GM19023 (cell line): Measurements from ENCODE around the gene LONP1.
"Not testable (repeated sequence)": the region's sequence is repeated elsewhere in the genome, so short reads cannot be mapped to it uniquely, and the experiment has no call there.

Experiments
- ATAC-seq: cut with Tn5 transposase; IDR thresholded peaks from one replicate; pipeline ENCODE4 v1.9.1; 2021; ENCODE audit warnings: mild to moderate bottlenecking, moderate library complexity; ENCODE audit not compliant: unreplicated experiment

The LONP1 gene

DNA sequence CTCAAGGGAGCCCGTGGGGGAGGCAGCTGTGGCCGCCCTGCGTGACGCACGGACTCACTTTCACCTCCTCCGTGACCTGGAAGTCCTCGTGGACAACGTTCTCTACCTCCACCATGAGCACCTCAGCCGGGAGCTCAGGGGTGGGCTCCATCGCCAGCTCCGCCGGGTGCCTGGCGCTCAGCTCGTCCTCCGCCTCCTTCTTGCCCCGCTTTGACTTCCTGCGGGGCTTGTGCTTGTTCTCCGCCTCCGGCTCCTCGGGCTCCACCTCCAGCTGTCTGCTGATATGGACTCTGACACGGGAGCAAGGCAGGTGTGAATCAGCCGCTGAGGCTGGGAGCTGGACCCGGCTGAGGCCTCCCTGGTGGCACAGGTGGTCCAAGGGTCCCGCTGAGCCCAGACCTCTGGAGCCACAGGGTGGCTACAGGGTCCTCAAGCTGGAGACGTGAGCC is 8.2 kb downstream of the LONP1 start:
- no peak for ATAC-seq

DNA sequence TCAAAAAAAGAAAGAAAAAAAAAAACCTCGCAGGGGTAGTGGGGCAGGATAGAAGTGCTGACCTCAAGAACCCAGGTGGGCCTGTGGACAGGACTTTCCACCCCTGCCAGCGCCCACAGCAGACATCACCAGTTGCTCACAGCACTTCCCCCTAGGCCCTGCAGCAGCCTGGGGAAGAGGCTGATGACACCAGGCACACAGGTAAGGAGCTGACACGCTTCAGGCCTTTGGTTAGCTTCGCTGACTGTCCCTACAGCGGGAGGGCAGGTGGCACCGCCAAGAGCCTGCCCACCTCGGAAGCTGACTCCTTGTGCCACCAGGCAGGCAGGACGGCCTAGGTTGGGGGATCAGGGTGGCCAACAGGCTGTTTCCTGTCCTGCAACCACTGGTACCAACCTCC is 8.9 kb downstream of the LONP1 start:
- no peak for ATAC-seq

DNA sequence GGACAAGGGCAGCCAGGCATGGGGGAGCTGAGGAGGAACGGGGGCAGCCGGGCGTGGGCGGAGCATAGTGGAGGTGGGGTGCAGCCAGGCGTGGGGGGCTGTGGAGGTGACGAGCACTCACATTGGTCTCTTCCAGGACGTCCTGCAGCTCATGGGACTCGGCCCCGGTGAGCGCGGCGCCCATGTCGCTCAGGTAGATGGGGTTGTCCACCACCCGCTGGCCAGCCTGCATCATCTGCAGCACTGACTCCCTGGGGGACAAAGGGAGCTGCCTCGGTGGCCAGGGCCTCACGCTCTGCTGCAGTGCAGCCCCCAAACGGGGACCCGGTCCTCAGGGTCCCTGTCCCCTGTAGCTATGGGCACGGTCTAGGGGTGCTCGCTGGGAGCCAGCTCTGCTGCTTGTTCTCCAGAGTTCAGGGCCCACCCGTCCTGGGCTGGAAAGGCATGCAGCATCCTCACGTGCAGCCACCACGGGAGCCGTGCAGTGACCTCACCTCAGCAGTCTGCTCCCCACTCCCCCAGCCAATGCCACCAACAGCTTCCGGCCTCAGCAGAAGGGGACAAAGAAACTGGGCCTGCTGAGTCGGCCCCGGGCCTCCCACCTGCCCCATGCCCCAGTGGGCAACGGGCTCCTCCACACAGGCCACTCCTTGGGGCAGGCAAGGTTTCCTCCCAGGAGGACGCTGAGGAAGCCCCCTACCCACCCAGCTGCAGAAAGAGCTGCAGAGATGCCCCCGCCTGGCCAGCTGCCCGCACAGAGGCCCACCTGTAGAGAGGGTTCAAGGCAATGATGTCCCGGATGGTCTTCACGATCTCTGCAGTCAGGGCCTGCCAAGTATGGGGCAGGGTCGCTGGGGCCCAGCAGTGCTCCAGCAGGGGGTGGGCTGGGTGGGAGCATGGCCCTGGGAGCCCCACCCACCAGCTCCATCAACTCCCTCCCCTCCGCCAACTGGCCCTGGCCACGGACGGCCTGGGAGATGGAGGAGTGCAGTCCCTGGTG is 12.1 kb downstream of the LONP1 start:
- ATAC-seq = no peak

DNA sequence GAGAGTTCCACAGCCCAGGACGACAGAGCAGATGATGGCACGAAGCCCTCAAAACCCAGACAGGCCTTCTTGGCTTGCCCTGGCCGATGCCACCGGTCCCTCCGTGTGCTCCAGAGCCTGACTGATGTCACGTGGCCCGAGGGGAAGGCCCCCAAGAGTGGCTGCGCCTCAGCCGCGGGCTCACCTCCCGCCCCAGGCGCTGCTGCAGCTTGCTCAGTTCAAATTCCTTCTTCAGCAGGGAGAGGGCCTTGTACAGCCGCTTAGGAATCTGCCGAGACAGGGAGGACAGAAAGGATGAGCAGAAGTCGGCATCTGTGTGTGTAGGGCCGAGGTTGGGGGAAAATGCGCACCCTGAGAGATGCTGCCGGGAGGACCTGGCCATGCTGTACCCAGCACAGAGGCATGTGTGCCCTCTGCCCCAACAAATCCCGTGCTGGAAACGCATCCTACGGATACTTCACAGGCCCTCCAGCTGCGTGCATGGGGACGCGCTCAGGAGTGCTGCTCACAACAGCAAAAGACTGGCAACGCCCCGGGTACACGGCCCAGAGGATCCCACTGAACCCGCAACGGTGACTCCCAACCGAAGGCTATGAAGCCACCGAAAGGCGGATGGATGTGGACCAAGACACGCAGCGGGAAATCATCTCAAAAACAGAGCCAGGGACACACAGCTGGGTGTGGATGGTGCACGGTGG is 12.9 kb downstream of the LONP1 start:
- ATAC-seq = no peak

DNA sequence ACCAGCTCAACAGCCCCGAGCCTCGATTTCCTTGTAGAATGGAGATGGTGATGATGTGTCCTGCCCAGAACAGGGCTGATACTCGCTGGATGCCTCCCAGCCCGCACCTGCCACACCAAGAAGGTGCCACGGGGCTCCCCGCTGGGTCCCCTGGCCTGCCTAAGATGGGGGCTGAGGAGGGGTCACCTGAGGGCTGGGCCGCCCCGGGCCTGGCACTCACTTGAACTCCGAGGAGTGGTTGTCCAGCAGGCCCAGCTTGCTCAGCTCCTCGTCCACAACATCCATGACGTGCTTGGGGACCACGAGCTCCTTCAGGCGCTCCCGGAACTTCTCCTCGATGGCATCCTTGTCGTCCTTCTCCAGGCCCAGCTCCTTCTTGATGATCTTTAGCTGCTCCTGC is 14.4 kb downstream of the LONP1 start:
- ATAC-seq = no peak

DNA sequence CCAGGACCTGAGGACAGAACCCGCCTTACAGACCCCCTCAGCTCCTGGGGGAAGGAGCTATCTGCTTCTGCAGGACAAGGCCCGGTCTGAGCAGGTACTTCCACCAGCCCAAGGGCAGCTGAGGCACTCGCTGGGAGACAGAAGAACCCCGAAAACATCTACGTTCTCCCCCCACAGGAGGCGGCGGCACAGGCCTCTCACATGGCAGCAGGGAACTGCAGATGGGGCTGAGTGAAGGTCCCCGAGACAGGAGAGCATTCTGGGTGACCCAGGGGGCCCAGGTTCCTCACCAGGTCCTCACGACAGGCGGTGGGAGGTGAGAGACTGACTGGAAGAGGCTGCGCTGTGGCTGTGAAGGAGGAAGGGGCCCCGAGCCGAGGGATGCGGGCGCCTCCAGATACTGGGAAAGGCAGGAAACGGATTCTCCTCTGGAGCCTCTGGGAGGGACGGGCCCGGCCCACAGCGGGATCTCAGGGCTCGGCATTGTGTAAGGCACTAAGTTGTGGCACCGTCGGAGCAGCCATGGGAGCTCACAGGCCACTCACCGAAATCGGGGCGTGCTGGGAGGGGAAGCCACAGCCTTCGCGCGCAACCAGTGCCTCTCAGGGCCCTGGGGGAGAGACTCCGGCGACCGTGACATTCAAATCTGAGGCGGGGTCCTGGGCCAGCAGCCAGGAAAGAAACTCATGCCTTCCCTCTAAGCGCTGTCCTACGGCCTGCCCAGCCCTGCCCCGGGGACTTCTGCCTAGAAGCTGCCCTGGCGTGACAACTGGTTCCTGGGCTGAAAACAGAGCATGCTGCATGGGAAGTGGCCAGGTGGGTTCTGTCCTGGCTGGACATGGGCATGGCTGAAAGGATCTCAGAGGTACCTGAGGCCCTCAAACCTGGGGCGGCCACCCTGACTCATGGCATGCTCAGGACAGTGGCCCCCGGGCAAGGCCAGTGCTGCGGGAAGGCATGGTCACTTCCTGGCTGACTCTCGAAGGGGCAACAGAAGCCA is 15.8 kb downstream of the LONP1 start:
- ATAC-seq = no peak

DNA sequence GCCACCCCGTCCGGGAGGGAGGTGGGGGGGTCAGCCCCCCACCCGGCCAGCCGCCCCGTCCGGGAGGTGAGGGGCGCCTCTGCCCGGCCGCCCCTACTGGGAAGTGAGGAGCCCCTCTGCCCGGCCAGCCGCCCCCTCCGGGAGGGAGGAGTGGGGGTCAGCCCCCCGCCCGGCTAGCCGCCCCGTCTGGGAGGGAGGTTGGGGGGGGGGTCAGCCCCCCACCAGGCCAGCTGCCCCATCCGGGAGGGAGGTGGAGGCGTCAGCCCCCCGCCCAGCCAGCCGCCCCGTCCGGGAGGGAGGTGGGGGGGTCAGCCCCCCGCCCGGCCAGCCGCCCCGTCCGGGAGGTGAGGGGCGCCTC is 17.9 kb downstream of the LONP1 start:
- not testable (repeated sequence) for ATAC-seq

DNA sequence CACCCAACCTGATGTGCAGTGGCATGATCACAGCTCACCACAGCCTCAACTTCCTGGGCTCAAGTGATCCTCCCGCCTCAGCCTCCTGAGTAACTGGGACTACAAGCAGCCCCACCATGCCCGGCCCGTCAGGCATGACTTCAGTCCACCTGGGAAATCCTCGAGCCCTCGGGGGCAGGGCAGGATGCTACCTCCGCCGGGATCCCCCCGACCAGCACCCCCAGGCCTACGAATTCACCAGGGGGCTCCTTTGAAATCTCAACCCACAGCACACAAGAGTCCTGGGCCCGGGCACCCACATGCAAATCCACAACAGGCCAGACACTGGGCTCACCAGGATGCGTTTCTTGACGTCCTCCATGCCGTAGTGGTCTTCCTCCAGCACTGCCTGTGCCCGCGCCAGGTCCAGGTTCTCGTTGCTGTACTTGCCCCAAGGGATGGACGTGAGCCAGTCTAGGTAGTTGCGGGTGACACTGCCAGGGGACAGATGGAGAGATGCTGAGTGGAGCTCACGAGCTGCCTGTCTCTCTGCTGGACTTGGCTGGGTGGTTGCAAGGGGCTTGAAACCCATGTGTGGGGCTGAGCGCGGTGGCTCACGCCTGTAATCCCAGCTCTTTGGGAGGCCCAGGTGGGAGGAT is 19.4 kb downstream of the LONP1 start:
- no peak for ATAC-seq

DNA sequence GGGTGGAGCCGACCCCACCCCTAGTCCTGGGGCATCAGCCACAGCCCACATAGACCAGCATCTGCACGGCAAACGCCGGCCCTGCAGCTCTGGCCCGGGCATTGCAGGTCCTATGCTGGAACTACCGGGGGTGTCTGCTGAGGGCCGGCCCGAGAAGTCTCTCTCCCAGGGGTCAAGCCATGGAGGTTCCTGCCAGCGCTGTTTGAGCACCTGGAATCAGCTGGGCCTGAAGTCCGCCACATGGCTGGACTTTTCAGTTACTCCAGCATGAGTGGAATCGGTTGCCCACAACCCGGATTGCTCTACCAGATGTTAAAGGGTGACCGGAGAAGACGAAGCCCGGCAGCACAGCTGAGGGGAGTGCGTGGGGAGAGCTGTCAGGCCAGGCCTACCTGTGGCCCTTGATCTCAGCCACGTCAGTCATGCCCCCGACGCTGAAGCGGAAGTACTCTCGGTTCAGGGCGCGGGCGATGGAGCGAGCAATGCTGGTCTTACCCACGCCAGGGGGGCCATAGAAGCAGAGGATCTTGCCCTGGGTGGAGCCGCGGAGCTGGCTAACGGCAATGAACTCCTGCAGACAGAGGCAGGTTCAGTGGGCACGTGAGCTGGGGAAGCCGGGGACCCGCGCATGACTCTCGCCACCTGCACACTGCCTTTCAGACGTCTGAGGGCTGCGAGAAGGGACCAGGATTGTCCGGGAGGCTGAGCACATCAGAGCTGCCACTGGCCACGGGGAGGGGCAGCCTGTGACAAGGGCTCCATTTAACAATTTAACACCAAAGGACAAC is 21.1 kb downstream of the LONP1 start:
- ATAC-seq = no peak

DNA sequence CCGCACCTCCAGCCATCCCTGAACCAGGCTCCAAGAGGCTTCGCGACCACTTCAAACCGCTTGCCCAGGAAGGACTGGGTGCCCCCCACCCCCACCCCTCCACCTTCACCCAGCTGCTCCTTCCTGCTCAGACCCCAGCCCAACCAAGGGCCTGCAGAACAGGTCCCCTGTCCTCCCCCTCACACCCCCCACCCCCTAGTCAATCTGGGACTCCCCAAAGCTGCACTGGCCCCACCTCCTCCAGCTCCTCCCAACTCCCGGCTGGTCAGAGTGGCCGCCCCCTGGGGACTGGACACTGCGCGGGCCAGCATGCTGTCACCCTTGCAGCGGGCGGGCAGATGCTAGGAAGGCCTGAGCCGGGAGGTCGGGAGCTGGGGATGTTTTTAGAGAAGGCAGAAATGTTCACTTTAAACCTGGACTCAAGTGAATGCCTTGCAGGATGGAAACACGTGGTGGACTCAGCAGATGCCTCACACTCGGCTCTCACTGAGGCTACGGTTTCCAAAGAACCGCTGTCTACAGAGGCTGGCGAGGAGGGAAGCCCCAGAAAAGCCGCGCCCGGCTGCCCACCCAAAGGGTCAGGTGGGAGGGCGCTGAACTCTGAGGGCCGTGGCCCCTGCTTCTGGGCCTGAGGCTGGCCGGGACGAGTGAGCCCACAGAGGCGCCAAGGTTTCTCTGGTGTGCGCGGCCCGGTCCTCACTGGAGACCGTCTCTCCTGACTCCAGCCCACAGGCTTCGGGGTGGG is 21.9 kb downstream of the LONP1 start:
- ATAC-seq = no peak

DNA sequence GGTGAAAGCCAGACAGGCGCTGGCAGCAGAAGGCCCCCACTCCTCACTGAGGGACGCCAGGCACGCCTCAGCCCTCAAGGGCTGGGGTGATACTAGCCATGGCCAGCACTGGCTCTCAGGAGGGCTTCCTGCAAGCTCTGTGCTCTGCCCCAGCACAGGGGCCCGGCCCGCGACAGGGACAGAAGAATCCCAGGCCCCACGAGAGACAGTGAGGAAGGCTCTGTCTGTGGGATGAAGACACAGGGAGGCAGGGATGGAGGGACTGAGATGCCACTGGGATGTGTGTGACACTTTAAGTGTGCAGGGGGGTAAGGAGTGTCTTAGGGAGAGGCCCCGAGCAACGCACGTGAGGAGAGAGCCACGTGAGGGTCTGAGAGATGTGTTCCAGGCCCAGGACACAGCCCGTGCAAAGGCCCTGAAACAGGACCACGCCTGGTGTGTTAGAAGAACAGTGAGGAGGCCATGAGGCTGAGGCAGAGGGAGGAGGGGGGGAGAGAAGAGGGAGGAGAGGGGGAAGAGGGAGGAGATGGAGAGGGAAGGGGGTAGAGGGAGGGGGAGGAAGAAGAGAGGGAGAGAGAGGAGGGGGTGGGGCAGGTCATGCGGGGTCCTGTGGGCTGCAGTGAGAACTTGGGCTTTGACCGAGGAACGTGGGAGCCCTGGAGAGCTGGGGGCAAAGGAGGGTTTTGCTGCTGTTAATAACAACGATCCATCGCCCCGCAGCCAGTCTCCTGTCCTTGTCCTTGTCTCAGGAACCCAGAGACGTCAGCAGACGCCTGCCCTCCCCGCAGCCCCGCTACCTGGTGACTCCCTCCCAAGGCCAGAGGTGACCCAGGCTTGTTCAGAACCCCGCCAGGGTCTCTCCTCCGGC is 22.7 kb downstream of the LONP1 start:
- no peak for ATAC-seq

DNA sequence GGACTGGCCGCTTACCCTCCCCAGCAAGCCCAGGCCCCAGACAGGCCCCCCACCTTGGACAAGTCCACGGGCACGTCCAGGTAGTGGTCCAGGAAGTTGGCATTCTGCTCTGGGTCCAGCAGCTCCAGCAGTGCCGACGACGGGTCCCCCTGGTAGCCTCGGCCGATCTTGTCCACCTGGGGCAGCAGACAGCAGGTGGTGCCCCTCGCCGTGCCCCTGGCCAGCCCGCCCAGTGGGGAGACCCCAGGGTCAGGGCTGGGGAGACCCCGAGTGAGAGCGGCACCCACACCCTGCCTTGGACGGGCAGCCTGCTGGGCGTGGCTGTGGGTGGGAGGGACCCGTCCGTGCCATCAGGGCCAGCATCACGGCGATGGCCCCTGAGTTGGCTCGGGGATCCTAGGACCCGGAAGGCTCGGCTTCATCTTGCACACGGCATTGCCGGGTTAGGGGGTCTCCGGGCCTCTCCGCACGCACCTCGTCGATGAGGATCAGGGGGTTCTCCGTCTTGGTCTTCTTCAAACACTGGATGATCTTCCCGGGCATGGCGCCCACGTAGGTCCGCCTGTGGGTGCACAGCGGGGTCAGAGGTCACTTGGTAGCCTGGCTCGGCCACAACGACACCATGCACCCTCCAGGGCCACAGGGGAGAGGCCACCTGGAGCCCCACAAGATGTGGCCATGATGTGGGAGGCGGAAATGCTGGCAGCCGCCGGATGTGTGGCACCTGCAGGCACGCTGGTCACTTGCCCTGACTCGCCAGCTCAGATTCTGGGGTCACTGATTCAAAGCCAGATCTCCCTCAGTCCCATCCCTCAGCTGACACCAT is 23.5 kb downstream of the LONP1 start:
- ATAC-seq = no peak

DNA sequence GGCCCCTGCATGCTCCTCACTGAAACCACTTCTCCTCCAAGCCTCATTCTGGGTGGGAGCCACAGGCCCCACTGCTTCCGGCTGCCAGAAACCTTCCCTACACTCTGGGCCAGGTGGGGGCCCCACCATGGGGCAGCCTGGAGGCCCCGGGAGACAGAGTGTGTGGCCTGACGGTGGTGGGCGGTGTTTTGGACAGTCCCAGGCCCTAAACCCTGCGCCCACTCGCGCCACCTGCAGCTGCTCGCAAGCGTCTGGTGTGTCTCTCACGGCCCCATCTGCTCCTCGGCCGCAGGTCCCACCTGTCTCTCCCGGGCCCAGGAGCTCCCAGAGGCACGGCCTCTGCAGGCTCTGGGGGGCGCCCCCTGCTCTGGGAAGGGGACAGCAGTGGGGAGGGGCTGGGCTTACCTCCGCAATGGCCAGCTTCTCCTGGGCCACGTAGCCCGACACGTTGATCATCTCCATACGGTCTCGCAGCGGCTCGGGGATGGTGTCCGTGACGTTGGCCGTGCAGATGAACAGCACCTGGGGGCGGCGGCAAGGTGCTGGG is 24.2 kb downstream of the LONP1 start:
- no peak for ATAC-seq

DNA sequence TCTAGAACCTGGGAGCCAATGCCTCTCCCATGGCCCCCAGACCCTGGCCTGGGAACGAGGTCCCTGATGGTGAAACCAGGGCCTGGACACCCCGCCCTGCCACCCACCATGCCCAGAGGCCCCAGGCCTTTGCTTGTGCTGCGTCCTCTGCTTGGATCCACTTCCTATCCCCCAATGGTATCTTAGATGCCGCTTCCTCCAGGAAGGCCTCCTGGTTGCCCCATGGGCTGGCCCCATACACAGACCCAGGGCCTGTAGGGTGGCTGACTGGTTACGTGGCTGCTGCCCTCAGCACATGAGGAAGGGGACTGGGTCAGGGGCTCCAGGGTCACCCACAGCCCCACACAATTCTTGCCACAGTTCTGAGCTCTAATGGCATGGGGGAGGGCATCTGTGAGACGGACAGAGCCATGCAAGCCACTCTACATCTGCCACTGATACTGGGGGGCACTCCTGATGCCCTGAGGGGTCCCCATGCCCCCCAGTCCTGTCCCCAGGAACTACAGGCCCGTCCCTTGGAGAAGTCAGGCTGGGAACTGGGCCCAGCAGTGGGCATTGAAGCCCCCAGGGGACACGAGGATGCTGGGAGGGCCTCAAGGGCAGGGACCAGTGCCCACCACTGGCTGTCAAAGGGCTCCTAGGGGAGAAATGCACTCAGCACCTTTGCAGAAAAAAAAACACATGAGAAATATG is 24.8 kb downstream of the LONP1 start:
- ATAC-seq = no peak

DNA sequence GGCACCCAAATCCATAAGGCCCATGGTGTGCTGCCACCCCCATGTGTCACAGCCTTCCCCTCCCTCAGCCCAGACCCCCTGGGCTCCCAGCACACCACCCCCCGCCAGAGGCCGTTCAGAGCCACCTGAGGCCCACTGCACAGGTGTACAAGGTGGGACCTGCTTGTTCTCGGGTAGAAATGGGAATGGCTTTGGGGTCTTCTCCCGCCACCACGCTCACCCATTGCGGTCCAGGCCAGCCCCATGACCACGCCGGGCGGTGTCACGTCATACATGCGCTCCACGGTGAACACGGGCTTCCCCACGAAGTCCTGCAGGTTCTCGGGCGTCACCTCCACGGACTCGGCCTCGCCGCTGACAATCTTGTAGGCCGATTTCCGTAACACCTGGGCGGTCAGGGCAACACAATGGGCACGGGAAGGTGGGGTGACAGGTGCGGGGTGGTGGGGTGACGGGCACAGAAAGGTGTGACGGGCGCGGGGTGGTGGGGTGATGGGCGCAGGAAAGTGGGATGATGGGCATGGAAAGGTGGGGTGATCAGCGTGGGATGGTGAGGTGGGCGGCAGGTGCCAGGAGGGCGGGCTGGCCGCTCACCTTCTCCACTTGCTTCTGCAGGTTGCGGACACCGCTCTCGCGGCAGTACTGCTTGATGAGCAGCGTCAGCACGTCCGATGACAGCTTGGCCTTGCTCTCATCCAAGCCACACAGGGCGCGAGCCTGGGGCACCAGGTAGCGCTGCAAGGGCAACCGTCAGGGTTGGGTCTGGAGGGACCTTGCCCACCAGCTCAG is 25.6 kb downstream of the LONP1 start:
- no peak for ATAC-seq
